ENCODE data around the gene KLC1. TPM values are rescaled to one million over a fixed set of nuclear protein-coding genes. Genes with fewer than 3 reads are reported as not detected.

Gene KLC1
- total RNA-seq, 1 donor from 2014 or later = 244 TPM

Other genes with a start within 250 kb of the KLC1 start
- 68.8 and 100 TPM in 2 replicates for gene MARK3, start 243.8 kb upstream of the KLC1 start, total RNA-seq
- 125 and 340 TPM in 2 replicates for gene CKB, start 106.4 kb upstream of the KLC1 start, total RNA-seq
- gene TRMT61A, start 100.0 kb upstream of the KLC1 start, total RNA-seq = 6.9 and 13.8 TPM in 2 replicates
- 78.4 and 79.2 TPM in 2 replicates for gene BAG5, start 66.6 kb upstream of the KLC1 start, total RNA-seq
- gene COA8, start 66.3 kb upstream of the KLC1 start, total RNA-seq = 31.1 and 32.5 TPM in 2 replicates
- gene XRCC3, start 86.2 kb downstream of the KLC1 start, total RNA-seq = 5.7 and 9.0 TPM in 2 replicates
- gene ZFYVE21, start 86.6 kb downstream of the KLC1 start, total RNA-seq = 88.0 and 97.9 TPM in 2 replicates
- 9.7 and 18.5 TPM in 2 replicates for gene PPP1R13B, start 218.4 kb downstream of the KLC1 start, total RNA-seq

All from renal cortical epithelial cell (primary cell).